Trophoblast cell (in vitro differentiated cells and primary cell): Measurements from ENCODE around the gene PKP3.

Source experiments
- DNase-seq, 2 donors: peaks; one replicate each; pipeline ENCODE4 v3.0.0-alpha.2; 2016
- H2AFZ ChIP-seq: 2 replicates; pipeline ENCODE4 v1.6.1; 2013; ENCODE audit warnings: low read length, moderate library complexity, mild to moderate bottlenecking; ENCODE audit not compliant: insufficient read depth, poor library complexity
- H2AK5ac ChIP-seq: 2 replicates; pipeline ENCODE4 v1.6.1; 2013; ENCODE audit warnings: mild to moderate bottlenecking, low read length
- H2BK120ac ChIP-seq: 2 replicates; pipeline ENCODE4 v1.6.1; 2013; ENCODE audit warnings: low read length, mild to moderate bottlenecking, moderate library complexity; ENCODE audit not compliant: insufficient read depth, poor library complexity
- H2BK12ac ChIP-seq: 2 replicates; pipeline ENCODE4 v1.6.1; 2013; ENCODE audit warnings: mild to moderate bottlenecking, low read length, moderate library complexity
- H2BK5ac ChIP-seq: 2 replicates; pipeline ENCODE4 v1.6.1; 2013; ENCODE audit warnings: low read length, low read depth, moderate library complexity, mild to moderate bottlenecking; ENCODE audit not compliant: poor library complexity
- H3K14ac ChIP-seq: 2 replicates; pipeline ENCODE4 v1.6.1; 2013; ENCODE audit warnings: mild to moderate bottlenecking, low read length
- H3K18ac ChIP-seq: 2 replicates; pipeline ENCODE4 v1.6.1; 2013; ENCODE audit warnings: mild to moderate bottlenecking, low read length
- H3K23ac ChIP-seq: 2 replicates; pipeline ENCODE4 v1.6.1; 2013; ENCODE audit warnings: low read length
- H3K27ac ChIP-seq: 2 replicates; pipeline ENCODE4 v1.5.1; 2013; ENCODE audit warnings: low read depth, mild to moderate bottlenecking, inconsistent platforms, low read length, moderate library complexity
- H3K27me3 ChIP-seq: 2 replicates; pipeline ENCODE4 v1.6.1; 2013; ENCODE audit warnings: inconsistent platforms, mild to moderate bottlenecking, low read length, moderate library complexity; ENCODE audit not compliant: insufficient read depth
- H3K36me3 ChIP-seq, 2 experiments: 1 replicate in 1 of 2; 2 replicates in 1 of 2; pipeline ENCODE4 v1.6.1; 2013; ENCODE audit warnings: low read length in 2 of 2, mild to moderate bottlenecking in 2 of 2, moderate library complexity in 1 of 2; ENCODE audit not compliant: insufficient read depth in 2 of 2, control insufficient read depth in 1 of 2
- H3K4ac ChIP-seq: 2 replicates; pipeline ENCODE4 v1.6.1; 2013; ENCODE audit warnings: low read depth, mild to moderate bottlenecking, low read length, moderate library complexity
- H3K4me1 ChIP-seq, 2 experiments: 1 replicate in 1 of 2; 2 replicates in 1 of 2; pipeline ENCODE4 v1.6.1; 2013; ENCODE audit warnings: low read length in 2 of 2, mild to moderate bottlenecking in 2 of 2, moderate library complexity in 1 of 2; ENCODE audit not compliant: insufficient read depth in 2 of 2, control insufficient read depth in 1 of 2
- H3K4me2 ChIP-seq: 2 replicates; pipeline ENCODE4 v1.6.1; 2013; ENCODE audit warnings: inconsistent platforms, mild to moderate bottlenecking, low read length, moderate library complexity
- H3K4me3 ChIP-seq: 2 replicates; pipeline ENCODE4 v1.5.1; 2013; ENCODE audit warnings: mild to moderate bottlenecking, low read depth, low read length, inconsistent platforms
- H3K79me1 ChIP-seq: one replicate; pipeline ENCODE4 v1.6.1; 2013; ENCODE audit warnings: low read length
- H3K79me2 ChIP-seq: 2 replicates; pipeline ENCODE4 v1.6.1; 2013; ENCODE audit warnings: low read length, mild to moderate bottlenecking; ENCODE audit not compliant: control insufficient read depth, insufficient read depth, poor library complexity
- H3K9ac ChIP-seq: 2 replicates; pipeline ENCODE4 v1.6.1; 2013; ENCODE audit warnings: mild to moderate bottlenecking, low read length
- H3K9me3 ChIP-seq: 2 replicates; pipeline ENCODE4 v1.6.1; 2013; ENCODE audit warnings: low read depth, mild to moderate bottlenecking, control low read depth, inconsistent platforms, low read length; ENCODE audit not compliant: insufficient read depth
- H4K12ac ChIP-seq: 2 replicates; pipeline ENCODE4 v1.6.1; 2013; ENCODE audit warnings: low read depth, mild to moderate bottlenecking, low read length, moderate library complexity
- H4K8ac ChIP-seq: 2 replicates; pipeline ENCODE4 v1.6.1; 2013; ENCODE audit warnings: low read depth, mild to moderate bottlenecking, low read length, moderate library complexity
- H4K91ac ChIP-seq: one replicate; pipeline ENCODE4 v1.6.1; 2013; ENCODE audit warnings: low read depth, mild to moderate bottlenecking, low read length, moderate library complexity
- WGBS: extraction: QIAGEN DNeasy Blood & Tissue Kit; methylation state at CpG from one replicate; pipeline ENCODE4 v1.1.7; 2013; ENCODE audit warnings: missing lambda C conversion rate; ENCODE audit not compliant: insufficient read length, insufficient coverage; ENCODE audit errors: extremely low coverage; 5-methylcytosine and 5-hydroxymethylcytosine counted together

PKP3 gene

GRCh38 chr11:357582-357981 is 36.4 kb upstream of the PKP3 start:
- Histone ChIP-seq H3K23ac (peak overlapping the region; percentile 33), H3K79me1 (peaks cover 10% of the 10 kb centered on the region), H3K4me1 (peaks cover 7 to 8% of the 10 kb centered on the region in 2 experiments), H3K27me3 (no peaks in the 10 kb centered on the region), H2BK120ac (no peak overlapping the region), H3K9ac (no peak overlapping the region), H3K27ac (no peak overlapping the region), H3K4me2 (no peak overlapping the region), H3K18ac (no peak overlapping the region), H3K9me3 (peaks cover 32% of the 10 kb centered on the region), H3K36me3 (no peaks in the 10 kb centered on the region), H2AFZ (no peak overlapping the region), H4K91ac (no peak overlapping the region), H2AK5ac (no peak overlapping the region), H3K4me3 (no peak overlapping the region), H2BK12ac (no peak overlapping the region), H3K79me2 (peaks cover 6% of the 10 kb centered on the region), H4K8ac (no peak overlapping the region), H3K4ac (no peak overlapping the region), H3K14ac (no peak overlapping the region), H2BK5ac (no peak overlapping the region), H4K12ac (no peak overlapping the region)
- no peak for DNase-seq
- WGBS = 100% methylated on average over 2 of the region's 4 CpGs

GRCh38 chr11:358129-358800 is 35.7 kb upstream of the PKP3 start:
- no peak overlapping the region for H3K9ac ChIP-seq

GRCh38 chr11:359181-359714 is 34.8 kb upstream of the PKP3 start:
- Histone ChIP-seq H2BK5ac (no peak overlapping the region), H2AK5ac (no peak overlapping the region)

More at GRCh38 chr11:358129-358800, 35.7 kb upstream of the PKP3 start:
- H4K12ac ChIP-seq = no peak overlapping the region
- no peak overlapping the region for H3K4me3 ChIP-seq
- no peak overlapping the region for H4K91ac ChIP-seq
- no peak overlapping the region for H2BK5ac ChIP-seq
- no peak overlapping the region for H2AK5ac ChIP-seq
- no CpG with 5 or more reads among the region's 34 CpGs for WGBS
- no peak overlapping the region for H2BK12ac ChIP-seq
- H3K4me1 ChIP-seq = peaks cover 7 to 8% of the 10 kb centered on the region in 2 experiments
- H3K23ac ChIP-seq = no peak overlapping the region
- peaks cover 6% of the 10 kb centered on the region for H3K79me2 ChIP-seq
- no peak overlapping the region for H3K14ac ChIP-seq
- H3K36me3 ChIP-seq = no peaks in the 10 kb centered on the region
- peaks cover 34% of the 10 kb centered on the region for H3K9me3 ChIP-seq
- H3K4me2 ChIP-seq = no peak overlapping the region
- DNase-seq = no peak
- no peak overlapping the region for H3K27ac ChIP-seq
- no peak overlapping the region for H4K8ac ChIP-seq
- H3K79me1 ChIP-seq = peaks cover 10% of the 10 kb centered on the region
- no peaks in the 10 kb centered on the region for H3K27me3 ChIP-seq
- H2AFZ ChIP-seq = no peak overlapping the region
- no peak overlapping the region for H3K18ac ChIP-seq
- H3K4ac ChIP-seq = no peak overlapping the region
- H2BK120ac ChIP-seq = no peak overlapping the region

GRCh38 chr11:360326-361280 is 33.4 kb upstream of the PKP3 start:
- H3K9ac ChIP-seq = no peak overlapping the region
- no peak overlapping the region for H3K4me2 ChIP-seq
- H4K8ac ChIP-seq = no peak overlapping the region
- peaks cover 2% of the 10 kb centered on the region for H3K79me2 ChIP-seq
- no peak overlapping the region for H3K4ac ChIP-seq
- H4K91ac ChIP-seq = no peak overlapping the region
- no peak overlapping the region for H4K12ac ChIP-seq
- no peak overlapping the region for H2BK120ac ChIP-seq
- no peak overlapping the region for H2AFZ ChIP-seq
- H2AK5ac ChIP-seq = no peak overlapping the region
- no peak for DNase-seq
- H3K4me1 ChIP-seq = peaks cover 2% of the 10 kb centered on the region in 2 experiments
- H3K27me3 ChIP-seq = no peaks in the 10 kb centered on the region
- peaks cover 4% of the 10 kb centered on the region for H3K79me1 ChIP-seq
- no peak overlapping the region for H3K27ac ChIP-seq
- no peak overlapping the region for H2BK5ac ChIP-seq
- H3K4me3 ChIP-seq = no peak overlapping the region
- no peaks in the 10 kb centered on the region for H3K36me3 ChIP-seq
- no CpG with 5 or more reads among the region's 22 CpGs for WGBS
- no peak overlapping the region for H3K18ac ChIP-seq
- no peak overlapping the region for H3K23ac ChIP-seq
- peaks cover 39% of the 10 kb centered on the region for H3K9me3 ChIP-seq
- no peak overlapping the region for H2BK12ac ChIP-seq
- H3K14ac ChIP-seq = no peak overlapping the region

More at GRCh38 chr11:359181-359714, 34.8 kb upstream of the PKP3 start:
- H3K9me3 ChIP-seq = peaks cover 39% of the 10 kb centered on the region
- no peak overlapping the region for H3K4me2 ChIP-seq
- H3K79me2 ChIP-seq = peaks cover 6% of the 10 kb centered on the region
- H4K12ac ChIP-seq = no peak overlapping the region
- H3K27ac ChIP-seq = no peak overlapping the region
- no peak overlapping the region for H4K91ac ChIP-seq
- no peak overlapping the region for H2AFZ ChIP-seq
- no peak overlapping the region for H2BK120ac ChIP-seq
- no peak overlapping the region for H3K9ac ChIP-seq
- H3K79me1 ChIP-seq = peaks cover 10% of the 10 kb centered on the region
- H2BK12ac ChIP-seq = no peak overlapping the region
- H3K27me3 ChIP-seq = no peaks in the 10 kb centered on the region
- H3K4ac ChIP-seq = no peak overlapping the region
- H4K8ac ChIP-seq = no peak overlapping the region
- H3K4me1 ChIP-seq = peaks cover 7 to 8% of the 10 kb centered on the region in 2 experiments
- no peak overlapping the region for H3K18ac ChIP-seq
- DNase-seq = peak; percentile 71 to 79
- no peak overlapping the region for H3K23ac ChIP-seq
- no peaks in the 10 kb centered on the region for H3K36me3 ChIP-seq
- H3K14ac ChIP-seq = no peak overlapping the region
- no CpG with 5 or more reads among the region's 5 CpGs for WGBS
- H3K4me3 ChIP-seq = no peak overlapping the region
